NCI-H128 (cell line): ENCODE results near the gene SMPX.

Experiments used
- DNase-seq: peaks from one replicate; lab custom pipeline; 2025; ENCODE audit not compliant: unreplicated experiment; lab: John Stamatoyannopoulos, UW

Gene SMPX

GRCh38 chrX:21744721-21745120 lies 13.2 kb downstream of the SMPX start:
- DNase-seq, result no peak

- DNase-seq, result no peak
These were observed 13.9 kb downstream of the SMPX start for GRCh38 chrX:21744060-21744459.

GRCh38 chrX:21741869-21742701 lies 15.8 kb downstream of the SMPX start:
- peak; percentile 67 for DNase-seq

GRCh38 chrX:21741364-21741763 lies 16.6 kb downstream of the SMPX start:
- no peak for DNase-seq

GRCh38 chrX:21740329-21741274 lies 17.3 kb downstream of the SMPX start:
- no peak for DNase-seq

- no peak for DNase-seq
These were observed 19.0 kb downstream of the SMPX start for GRCh38 chrX:21738950-21739287.

- DNase-seq, result peak; percentile 58
These were observed 19.5 kb downstream of the SMPX start for GRCh38 chrX:21738210-21738949.

- DNase-seq, result no peak
These were observed 22.2 kb downstream of the SMPX start for GRCh38 chrX:21735768-21736127.

GRCh38 chrX:21735038-21735767 lies 22.7 kb downstream of the SMPX start:
- DNase-seq, result no peak

GRCh38 chrX:21734175-21734574 lies 23.7 kb downstream of the SMPX start:
- no peak for DNase-seq

- no peak for DNase-seq
These were observed 24.2 kb downstream of the SMPX start for GRCh38 chrX:21733705-21734104.

- DNase-seq, result no peak
These were observed 27.9 kb downstream of the SMPX start for GRCh38 chrX:21730026-21730425.

GRCh38 chrX:21728276-21728968 lies 29.5 kb downstream of the SMPX start:
- no peak for DNase-seq

GRCh38 chrX:21725916-21726315 lies 32.0 kb downstream of the SMPX start:
- DNase-seq, result no peak

GRCh38 chrX:21725496-21725895 lies 32.4 kb downstream of the SMPX start:
- no peak for DNase-seq

GRCh38 chrX:21723814-21724213 lies 34.1 kb downstream of the SMPX start:
- no peak for DNase-seq

GRCh38 chrX:21723084-21723483 lies 34.8 kb downstream of the SMPX start:
- no peak for DNase-seq

- DNase-seq, result no peak
These were observed 36.7 kb downstream of the SMPX start for GRCh38 chrX:21721195-21721594.

- no peak for DNase-seq
These were observed 39.3 kb downstream of the SMPX start for GRCh38 chrX:21718575-21718974.

- DNase-seq, result no peak
These were observed 40.1 kb downstream of the SMPX start for GRCh38 chrX:21717802-21718201.
